Left cardiac atrium (tissue), 4 donors: ENCODE measurements around the gene SLC22A31. TPM values are rescaled to one million over a fixed set of nuclear protein-coding genes. Genes with fewer than 3 reads are reported as not detected.
A peak's percentile ranks its signal among the peaks of the same experiment; 100 is the strongest.
"Not testable (repeated sequence)": the region's sequence is repeated elsewhere in the genome, so short reads cannot be mapped to it uniquely, and the experiment has no call there.

Experiments
- ATAC-seq, 2 donors: fragments of 200-7000 bp; cut with Tn5 transposase; one replicate each; pipeline ENCODE4 v1.9.1; 2020; ENCODE audit warnings: mild to moderate bottlenecking in 2 of 2, moderate library complexity in 2 of 2
- DNase-seq: peaks from one replicate; pipeline ENCODE4 v3.0.0-alpha.2; 2020
- intact Hi-C, 2 donors: fragments of 100-400 bp; cut with DNase I; formaldehyde crosslinking; loops; one replicate each; pipeline versions ENCODE4 v1.14.1 to v1.15.1; 2022 to 2023
- total RNA-seq, 2 donors: library from RNA; stranded (reverse); fragmentation: NEBNext Ultra II Directional; extraction: Animal tissue kit (Norgen Biotek cat#: 25700); gene quantifications; one replicate each; pipeline ENCODE4 v1.2.1, GENCODE V29; 2021
- donor health status: DM: no; HTN: yes; CAD: no.
- donor health status: DM: no; HTN: yes; CAD: no; lungs with severe emphysema.
- donor health status: DM: yes; HTN: yes; CAD: no.
- donor health status: Dilated cardiomyopathy.

The SLC22A31 gene
- total RNA-seq, 2 donors from 2014 or later: 0.27 TPM; not detected in 1

DNA sequence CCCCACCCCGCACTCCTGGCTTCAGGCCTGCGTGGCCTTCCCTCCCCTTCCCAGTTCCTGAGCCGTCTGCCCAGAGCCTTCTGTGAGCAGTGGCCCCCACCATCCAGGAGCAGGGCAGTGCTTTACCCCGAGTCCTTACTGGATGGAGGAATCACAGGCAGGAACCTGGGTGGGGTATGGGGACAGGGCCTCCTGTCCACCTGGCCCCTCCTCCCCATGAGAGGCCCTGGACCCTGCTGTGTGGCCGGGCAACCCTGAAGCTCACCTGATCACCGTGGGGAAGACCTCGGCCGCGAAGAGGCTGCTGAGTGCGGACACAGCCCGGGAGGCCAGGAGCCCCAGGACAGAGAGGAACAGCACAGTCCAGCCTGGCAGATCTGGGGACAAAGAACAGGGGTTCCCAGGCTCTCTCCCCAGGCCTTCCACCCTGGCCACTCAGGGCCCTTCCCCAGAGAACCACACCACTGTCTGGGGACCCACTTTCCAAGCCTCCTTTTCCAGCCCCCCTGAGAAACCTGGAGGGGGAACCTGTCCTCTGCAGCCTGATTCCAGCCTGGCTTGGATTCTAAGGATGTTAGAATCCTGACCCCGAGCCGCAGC, 3.2 kb downstream of the SLC22A31 start:
- intact Hi-C loops: no loop called here
- DNase-seq (no peak), ATAC-seq (no peak)

DNA sequence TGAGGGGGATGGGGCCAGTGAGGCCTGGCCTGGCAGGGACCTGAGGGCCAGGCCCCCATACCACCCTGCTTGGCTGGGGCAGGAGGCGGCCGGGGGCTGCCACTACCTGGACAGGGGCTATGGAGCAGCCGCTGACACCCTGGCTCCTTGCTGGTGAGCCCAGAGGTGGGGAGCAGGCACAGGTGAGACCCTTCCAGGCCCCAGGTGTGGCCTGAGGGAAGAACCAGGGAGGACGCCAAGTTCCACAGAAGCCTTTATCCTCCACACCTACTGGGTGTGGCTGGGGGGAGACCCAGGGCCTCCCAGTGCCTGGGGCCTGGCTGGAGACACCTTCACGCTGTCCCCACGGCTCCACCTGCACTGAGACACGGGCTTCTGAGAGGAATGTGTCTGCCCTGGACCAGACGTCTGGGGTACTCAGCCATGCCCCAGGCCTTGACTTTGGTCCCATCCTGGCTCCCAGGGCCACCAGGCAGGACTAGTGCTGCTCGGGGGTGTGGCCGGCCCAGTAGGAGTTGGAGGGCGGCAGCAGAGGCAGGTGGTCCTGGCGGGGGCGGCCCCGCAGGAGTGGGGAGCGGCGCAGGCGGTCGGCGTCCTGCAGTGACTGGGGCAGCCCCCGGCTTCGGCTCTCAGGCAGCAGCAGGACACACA, 4.7 kb downstream of the SLC22A31 start:
- no peak for DNase-seq
- intact Hi-C loops: no loop called here
- no peak for ATAC-seq

DNA sequence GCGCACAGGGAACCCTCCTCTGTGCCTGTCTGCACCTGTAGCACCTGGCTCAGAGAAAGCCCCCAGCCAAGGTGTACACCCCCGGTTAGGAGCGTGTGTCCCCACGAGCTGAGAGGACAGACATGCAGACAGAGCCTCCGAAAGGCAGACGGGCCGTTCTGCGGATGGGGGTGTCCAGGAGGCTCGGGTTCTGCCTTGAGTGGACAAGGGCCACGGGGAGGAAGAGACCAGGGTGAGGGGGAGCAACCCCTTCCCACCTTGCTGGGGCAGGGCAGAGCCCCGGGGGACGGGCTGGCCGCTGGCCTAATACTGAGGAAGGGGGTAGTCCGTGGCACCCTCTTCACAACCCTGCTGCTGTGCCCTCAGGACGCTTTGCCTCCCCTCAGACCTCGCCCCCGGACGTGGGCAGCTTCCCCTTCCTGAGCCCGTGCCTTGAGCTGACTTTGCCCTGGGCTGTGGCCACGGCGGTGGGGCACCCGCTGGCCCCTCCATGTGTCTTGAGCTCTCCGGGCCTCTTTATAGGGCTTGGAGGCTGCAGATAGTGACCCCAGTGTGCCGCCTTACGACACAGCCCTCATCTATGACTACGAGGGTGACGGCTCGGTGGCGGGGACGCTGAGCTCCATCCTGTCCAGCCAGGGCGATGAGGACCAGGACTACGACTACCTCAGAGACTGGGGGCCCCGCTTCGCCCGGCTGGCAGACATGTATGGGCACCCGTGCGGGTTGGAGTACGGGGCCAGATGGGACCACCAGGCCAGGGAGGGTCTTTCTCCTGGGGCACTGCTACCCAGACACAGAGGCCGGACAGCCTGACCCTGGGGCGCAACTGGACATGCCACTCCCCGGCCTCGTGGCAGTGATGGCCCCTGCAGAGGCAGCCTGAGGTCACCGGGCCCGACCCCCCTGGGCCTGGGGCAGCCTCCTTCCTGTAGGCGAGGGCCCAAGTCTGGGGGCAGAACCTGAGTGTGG, 5.7 kb downstream of the SLC22A31 start:
- intact Hi-C loops: no loop called here
- DNase-seq (peak; percentile 24), ATAC-seq (no peak)

DNA sequence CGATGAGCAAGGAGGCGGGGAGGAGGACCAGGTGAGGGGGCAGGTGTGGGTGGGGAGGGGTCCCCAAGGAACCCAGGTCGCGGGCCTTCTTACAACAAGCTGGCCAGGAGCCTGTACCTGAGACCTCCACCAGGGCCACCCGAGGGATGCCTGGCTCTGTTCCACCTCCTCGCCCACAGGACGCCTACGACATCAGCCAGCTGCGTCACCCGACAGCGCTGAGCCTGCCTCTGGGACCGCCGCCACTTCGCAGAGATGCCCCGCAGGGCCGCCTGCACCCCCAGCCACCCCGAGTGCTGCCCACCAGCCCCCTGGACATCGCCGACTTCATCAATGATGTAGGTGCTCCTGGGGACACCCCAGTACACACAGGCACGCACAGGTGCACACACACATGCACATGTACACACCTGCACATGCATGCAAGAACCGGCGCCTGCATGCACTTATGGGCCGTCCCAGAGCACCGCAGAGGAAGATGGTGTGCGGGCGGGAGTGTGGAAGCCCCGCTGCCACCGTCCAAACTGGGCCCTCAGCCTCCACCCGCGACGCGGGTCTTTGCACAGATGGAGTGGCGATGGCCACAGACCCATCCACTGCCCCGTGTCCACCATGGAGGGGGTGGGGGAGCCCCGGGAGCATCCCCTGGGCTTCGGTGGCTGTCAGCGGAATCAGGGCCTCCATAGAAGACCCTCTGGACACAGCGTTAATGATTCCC, 6.6 kb downstream of the SLC22A31 start:
- ATAC-seq: peak in 1 of 2 donors; percentile 1
- intact Hi-C loops: no loop called here
- DNase-seq: peak; percentile 33

DNA sequence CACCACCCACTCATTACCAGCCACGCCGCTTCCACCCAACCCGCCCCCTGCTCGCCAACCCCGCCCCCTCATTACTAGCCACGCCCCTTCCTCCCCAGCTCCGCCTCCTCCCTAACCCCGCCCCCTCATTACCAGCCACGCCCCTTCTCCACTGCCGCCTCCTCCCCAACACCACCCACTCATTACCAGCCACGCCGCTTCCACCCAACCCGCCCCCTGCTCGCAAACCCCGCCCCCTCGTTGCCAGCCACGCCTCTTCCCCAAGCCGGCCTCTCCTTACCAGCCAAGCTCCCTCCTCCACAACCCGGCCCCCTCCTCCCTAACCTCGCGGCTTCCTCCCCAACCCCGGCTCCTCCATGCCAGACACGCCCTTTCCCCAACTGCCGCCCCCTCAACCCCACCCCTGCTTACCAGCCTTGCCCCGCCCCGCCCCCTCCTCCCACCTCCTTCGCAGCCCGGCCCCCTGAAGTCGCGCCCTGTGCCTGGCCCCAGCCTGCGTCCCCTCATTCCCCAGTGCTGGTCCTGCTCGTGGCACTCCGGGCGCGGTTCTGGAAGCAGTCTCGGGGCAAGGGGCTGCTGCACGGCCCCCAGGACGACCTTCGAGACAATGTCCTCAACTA, 7.3 kb downstream of the SLC22A31 start:
- peak; percentile 73 to 75 for ATAC-seq
- peak; percentile 80 for DNase-seq
- intact Hi-C loops: no loop called here

DNA sequence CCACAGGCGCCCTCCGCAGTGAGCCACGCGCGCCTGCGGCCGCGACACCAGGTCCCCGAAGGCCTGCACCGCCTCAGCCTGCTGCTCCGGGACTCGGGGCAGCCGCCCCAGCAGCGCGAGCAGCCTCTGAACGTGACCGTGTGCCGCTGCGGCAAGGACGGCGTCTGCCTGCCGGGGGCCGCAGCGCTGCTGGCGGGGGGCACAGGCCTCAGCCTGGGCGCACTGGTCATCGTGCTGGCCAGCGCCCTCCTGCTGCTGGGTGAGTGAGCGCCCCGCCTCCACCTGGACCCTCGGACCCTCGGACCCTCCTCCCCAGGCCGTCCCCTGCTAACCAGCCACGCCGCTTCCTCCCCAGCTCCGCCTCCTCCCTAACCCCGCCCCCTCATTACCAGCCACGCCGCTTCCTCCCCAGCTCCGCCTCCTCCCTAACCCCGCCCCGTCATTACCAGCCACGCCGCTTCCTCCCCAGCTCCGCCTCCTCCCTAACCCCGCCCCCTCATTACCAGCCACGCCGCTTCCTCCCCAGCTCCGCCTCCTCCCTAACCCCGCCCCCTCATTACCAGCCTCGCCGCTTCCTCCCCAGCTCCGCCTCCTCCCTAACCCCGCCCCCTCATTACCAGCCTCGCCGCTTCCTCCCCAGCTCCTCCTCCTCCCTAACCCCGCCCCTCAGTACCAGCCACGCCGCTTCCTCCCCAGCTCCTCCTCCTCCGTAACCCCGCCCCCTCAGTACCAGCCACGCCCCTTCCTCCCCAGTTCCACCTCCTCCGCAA, 8.0 kb downstream of the SLC22A31 start:
- DNase-seq: peak; percentile 80
- intact Hi-C loops: not testable (repeated sequence)
- peak; percentile 50 to 63 for ATAC-seq

DNA sequence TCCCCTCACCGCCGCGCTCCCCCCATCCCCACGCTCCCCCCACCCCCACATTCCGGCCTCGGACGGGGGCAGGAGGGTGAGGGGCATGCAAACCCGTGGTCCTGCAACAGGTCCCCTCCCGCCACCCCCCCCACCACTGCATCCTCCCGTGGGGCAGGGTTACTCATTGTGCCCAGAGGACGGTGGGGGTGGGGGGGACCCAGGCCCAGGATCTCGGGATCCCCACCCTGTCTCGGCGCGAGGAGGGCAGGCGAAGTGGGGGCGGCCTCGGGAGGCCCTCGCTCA, 8.5 kb downstream of the SLC22A31 start:
- intact Hi-C loops: no loop called here
- ATAC-seq: no peak
- DNase-seq: no peak

DNA sequence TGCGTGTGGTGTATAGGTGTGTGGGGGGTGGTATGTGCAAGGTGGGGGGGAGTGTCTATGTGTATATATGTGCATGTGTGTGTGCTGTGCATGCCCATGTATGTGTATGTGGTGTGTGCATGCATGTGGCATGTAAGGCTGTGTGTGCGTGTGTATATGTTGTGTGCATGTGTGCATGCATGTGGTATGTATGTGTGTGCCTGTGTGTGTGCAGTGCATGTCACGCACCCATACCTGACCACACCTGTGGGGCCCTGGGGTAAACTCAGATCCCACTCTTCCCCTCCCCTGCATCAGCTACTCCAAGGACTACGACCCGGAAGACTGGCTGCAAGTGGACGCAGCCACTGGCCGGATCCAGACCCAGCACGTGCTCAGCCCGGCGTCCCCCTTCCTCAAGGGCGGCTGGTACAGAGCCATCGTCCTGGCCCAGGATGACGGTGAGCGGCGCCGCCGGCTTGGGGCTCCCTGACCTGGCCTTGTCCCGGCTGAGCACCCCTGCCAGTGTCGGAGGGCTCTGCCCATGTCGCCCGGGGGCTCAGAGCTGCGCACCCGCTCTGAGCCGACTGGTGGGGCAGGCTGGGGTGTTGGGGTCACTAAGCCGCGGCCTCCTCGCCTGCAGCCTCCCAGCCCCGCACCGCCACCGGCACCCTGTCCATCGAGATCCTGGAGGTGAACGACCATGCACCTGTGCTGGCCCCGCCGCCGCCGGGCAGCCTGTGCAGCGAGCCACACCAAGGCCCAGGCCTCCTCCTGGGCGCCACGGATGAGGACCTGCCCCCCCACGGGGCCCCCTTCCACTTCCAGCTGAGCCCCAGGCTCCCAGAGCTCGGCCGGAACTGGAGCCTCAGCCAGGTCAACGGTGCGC, 9.1 kb downstream of the SLC22A31 start:
- ATAC-seq: no peak
- DNase-seq: peak; percentile 28
- intact Hi-C loops: no loop called here

DNA sequence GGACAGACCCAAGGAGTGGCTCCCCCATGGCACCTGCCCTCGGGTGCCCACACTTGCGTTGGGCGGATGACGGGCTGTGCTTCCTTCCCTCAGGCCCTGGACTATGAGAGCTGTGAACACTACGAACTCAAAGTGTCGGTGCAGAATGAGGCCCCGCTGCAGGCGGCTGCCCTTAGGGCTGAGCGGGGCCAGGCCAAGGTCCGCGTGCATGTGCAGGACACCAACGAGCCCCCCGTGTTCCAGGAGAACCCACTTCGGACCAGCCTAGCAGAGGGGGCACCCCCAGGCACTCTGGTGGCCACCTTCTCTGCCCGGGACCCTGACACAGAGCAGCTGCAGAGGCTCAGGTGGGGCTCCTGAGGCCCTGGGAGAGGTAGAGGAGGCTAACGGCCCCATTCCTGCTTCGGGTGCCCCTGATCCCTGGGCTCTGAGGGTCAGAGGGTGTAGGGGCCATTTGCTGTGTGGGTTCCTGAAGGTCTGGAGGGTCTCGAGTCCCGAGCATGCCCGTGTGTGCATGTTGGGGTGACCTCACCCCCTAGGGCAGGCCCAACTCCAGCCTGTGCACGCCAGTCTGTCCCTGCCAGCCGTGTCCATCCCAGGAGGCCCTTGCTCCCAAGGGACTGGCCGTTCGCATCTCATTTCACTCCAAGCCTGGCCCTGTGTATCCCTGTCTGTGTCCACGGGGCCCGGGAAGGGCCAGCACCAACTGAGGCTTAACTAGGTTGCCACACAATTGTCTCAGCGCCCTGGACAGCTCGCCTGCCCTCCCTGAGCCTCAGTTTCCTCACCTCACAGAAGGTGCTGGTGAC, 10.0 kb downstream of the SLC22A31 start:
- DNase-seq (peak; percentile 20), ATAC-seq (no peak)
- intact Hi-C loops: no loop called here

DNA sequence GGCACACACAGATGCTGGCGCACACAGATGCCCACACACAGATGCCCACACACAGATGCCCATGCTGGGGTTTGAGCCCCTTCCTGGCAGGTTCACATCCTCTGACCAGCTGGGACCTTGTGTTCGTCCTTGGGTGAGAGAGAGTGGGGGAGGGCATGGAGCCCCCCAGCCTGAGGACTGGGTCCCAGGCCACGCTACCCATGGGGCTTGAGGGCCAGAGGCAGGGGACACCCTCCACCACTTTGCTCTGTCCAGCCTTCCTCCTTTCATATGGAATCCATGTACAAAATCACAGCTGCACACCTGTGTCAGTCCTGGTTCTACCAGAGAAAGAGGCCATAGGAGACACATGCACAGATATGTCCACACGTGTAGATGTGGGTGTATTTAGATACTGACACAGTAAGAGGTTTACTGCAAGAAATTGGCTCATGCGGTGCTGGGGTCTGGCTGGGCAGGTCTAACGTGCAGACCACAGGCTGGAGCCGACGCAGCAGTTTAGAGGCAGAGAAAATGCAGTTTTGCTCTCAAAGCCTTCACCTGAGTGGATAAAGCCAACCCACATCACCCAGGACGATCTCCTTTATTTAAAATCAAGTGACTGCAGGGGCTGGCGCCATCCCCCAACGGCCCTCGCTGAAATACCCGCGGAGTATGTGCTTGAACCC, 10.8 kb downstream of the SLC22A31 start:
- peak; percentile 9 for DNase-seq
- no peak for ATAC-seq
- intact Hi-C loops: no loop called here

DNA sequence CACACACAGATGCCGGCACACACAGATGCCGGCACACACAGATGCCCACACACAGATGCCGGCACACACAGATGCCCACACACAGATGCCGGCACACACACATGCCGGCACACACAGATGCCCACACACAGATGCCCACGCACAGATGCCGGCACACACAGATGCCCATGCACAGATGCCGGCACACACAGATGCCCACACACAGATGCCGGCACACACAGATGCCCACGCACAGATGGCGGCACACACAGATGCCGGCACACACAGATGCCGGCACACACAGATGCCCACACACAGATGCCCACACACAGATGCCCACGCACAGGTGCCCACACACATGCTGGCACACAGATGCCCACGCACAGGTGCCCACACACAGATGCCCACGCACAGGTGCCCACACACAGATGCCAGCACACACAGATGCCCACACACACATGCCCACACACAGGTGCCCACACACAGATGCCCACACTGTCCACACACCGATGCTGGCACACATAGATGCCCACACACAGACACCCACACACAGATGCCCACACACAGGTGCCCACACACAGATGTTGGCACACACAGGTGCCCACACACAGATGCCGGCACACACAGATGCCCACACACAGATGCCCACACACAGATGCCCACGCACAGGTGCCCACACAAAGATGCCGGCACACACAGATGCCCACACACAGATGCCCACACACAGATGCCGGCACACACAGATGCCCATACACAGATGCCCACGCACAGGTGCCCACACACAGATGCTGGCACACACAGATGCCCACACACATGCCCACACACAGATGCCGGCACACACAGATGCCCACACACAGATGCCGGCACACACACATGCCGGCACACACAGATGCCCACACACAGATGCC, 11.6 kb downstream of the SLC22A31 start:
- ATAC-seq, intact Hi-C loops: not testable (repeated sequence)
- peak; percentile 8 for DNase-seq

DNA sequence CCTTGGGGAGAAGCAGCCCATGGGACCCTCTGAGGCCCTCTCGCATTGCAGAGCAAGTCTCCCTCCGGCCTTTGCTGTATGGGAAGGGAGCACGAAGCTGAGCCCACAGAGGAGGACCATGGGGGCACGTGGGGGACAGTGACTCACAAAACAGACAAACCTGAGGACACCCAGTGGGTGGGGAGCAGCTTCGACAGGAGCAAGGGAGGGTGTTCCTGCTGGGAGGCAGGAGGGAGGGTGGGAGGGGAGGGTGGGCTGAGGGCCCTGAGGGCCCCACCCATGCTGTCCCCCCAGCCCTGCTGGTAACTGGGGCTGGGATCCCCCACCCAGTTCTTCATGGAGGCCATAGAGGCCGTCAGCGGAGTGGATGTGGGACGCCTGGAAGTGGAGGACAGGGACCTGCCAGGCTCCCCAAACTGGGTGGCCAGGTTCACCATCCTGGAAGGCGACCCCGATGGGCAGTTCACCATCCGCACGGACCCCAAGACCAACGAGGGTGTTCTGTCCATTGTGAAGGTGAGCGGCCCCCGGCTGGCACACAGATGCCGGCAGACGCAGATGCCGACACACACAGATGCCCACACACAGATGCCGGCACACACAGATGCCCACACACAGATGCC, 12.5 kb downstream of the SLC22A31 start:
- DNase-seq (peak; percentile 13), ATAC-seq (no peak)
- intact Hi-C loops: no loop called here

DNA sequence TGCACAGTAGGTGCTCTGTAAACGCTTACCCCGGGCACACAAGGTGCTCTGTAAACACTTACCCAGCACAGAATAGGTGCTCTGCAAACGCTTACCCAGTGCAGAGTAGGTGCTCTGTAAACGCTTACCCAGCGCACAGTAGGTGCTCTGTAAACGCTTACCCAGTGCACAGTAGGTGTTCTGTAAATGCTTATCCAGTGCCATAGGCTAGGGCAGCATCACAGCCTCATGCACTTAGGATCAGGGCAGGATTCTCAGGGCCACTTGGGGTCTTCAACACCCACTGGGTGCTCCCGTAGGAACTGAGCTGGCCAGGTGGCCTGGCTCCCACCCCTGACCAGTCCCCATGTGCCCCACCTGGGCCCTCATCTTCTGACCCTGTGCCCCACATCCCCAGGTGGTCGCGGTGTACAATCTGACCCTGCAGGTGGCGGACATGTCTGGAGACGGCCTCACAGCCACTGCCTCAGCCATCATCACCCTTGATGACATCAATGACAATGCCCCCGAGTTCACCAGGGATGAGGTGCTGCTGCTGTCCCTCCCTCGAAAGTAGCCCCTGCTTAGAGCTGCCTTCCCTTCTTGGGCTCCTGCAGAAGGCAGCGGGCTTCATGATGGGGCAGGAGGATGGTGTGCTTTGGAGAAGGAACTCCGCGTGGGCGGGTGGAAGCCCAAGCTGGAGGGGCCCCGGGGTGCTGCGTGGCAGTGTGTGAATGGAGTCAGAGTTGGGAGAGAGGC, 13.1 kb downstream of the SLC22A31 start:
- ATAC-seq: no peak
- no peak for DNase-seq
- intact Hi-C loops: no loop called here

DNA sequence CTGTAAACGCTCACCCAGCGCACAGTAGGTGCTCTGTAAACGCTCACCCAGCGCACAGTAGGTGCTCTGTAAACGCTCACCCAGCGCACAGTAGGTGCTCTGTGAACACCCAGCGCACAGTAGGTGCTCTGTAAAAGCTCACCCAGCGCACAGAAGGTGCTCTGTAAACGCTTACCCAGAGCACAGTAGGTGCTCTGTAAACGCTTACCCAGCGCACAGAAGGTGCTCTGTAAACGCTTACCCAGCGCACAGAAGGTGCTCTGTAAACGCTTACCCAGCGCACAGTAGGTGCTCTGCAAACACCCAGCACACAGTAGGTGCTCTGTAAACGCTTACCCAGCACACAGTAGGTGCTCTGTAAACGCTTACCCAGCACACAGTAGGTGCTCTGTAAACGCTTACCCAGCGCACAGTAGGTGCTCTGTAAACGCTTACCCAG, 13.7 kb downstream of the SLC22A31 start:
- ATAC-seq, DNase-seq, intact Hi-C loops: not testable (repeated sequence)
